ENCODE measurements around the gene FNTB. TPM values are rescaled to one million over a fixed set of nuclear protein-coding genes. Genes with fewer than 3 reads are reported as not detected.

The FNTB gene
- total and polyA plus RNA-seq, 9 donors, result 11.7 to 22.9 (median 20.2) TPM

DNA sequence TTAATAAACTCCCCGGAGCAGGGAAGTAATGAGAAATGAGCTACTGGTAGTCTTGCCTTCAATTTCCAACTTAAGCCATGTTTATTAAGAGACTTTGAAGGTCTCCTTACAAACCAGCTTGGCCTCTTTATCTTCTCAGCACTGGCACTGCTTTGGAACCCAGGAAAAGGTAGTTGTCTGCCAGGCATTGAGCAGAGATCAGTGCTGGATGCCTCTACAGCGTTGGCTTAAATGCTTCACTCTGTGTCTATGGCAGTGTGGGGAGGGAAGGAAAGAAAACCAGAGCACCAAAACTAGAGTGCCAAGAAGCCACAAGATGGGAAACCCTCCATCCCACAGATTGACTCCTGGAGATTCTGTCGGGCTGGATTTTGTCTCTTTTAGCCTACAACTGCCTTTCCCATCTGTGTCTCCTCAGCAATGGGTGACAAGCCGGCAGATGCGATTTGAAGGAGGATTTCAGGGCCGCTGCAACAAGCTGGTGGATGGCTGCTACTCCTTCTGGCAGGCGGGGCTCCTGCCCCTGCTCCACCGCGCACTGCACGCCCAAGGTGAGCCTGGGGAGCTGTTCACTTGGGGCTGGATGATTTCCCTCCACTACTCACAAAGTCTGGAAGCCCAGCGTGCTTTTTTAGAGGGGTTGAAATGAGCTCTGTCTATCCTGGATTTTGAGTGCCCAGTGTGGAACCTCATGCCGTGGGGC, 57.3 kb downstream of the FNTB start:
- Histone ChIP-seq H3K36me3 (ENCODE audit: control insufficient read depth, insufficient read depth, low read length) (peaks cover 52% of the 10 kb centered on the region), H3K4me1 (ENCODE audit: control insufficient read depth, insufficient read depth, low read length) (no peaks in the 10 kb centered on the region), H3K27me3 (ENCODE audit: control insufficient read depth, insufficient read depth, low read length) (no peaks in the 10 kb centered on the region), H3K27ac (ENCODE audit: low read length) (no peak overlapping the region), H3K4me3 (ENCODE audit: low read length) (no peak overlapping the region), H3K9me3 (replicated peaks; ENCODE audit: control insufficient read depth, low read depth, low read length) (no peaks in the 10 kb centered on the region)
- WGBS (ENCODE audit: insufficient coverage), result 75% methylated on average over 6 of the region's 12 CpGs
- DNase-seq, result no peak

DNA sequence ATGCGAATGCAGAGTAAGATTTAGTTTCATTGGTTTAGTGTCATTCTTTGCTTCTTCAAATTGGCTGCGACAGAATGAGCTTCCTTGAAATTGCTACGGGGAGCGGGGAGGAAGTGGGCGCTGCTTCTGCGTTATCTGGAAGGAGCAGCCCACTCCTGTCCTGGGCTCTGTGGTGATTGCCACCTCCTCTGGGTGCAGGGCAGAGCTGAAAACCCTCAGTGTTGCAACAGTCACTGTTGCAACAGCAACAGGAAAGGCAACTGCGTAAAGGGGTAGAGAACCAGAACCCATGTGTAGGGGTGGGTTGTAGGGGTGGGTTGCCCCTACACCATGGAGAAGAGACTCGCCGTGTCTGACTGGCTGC, 57.9 kb downstream of the FNTB start:
- Histone ChIP-seq H3K27me3 (ENCODE audit: control insufficient read depth, insufficient read depth, low read length) (no peaks in the 10 kb centered on the region), H3K4me1 (ENCODE audit: control insufficient read depth, insufficient read depth, low read length) (no peaks in the 10 kb centered on the region), H3K36me3 (ENCODE audit: control insufficient read depth, insufficient read depth, low read length) (peaks cover 52% of the 10 kb centered on the region), H3K27ac (ENCODE audit: low read length) (no peak overlapping the region), H3K9me3 (replicated peaks; ENCODE audit: control insufficient read depth, low read depth, low read length) (no peaks in the 10 kb centered on the region), H3K4me3 (ENCODE audit: low read length) (no peak overlapping the region)
- WGBS (ENCODE audit: insufficient coverage), result 79% methylated on average over 6 of the region's 9 CpGs
- DNase-seq, result no peak

DNA sequence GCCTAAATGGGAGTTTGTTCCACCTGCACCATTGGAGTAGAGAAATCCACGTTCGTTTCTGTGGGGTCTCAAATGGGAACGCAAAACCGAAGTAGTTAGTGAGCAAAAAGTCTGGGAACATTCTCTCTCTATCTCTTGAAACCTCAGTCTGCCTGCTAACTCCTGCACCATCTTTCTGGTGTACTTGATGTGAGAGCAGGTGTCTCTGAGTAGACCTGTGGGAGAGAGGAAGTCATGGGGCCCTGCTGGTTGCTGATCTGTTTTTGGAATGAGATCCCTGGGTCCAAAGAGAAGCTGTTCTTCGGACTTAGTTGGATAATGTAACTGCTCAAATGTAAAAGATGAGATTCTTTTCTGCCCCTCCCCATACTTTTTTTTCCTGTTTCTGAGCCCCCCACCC, 58.3 kb downstream of the FNTB start:
- Histone ChIP-seq H3K4me3 (ENCODE audit: low read length) (no peak overlapping the region), H3K36me3 (ENCODE audit: control insufficient read depth, insufficient read depth, low read length) (peaks cover 49% of the 10 kb centered on the region), H3K4me1 (ENCODE audit: control insufficient read depth, insufficient read depth, low read length) (no peaks in the 10 kb centered on the region), H3K9me3 (replicated peaks; ENCODE audit: control insufficient read depth, low read depth, low read length) (no peaks in the 10 kb centered on the region), H3K27me3 (ENCODE audit: control insufficient read depth, insufficient read depth, low read length) (no peaks in the 10 kb centered on the region), H3K27ac (ENCODE audit: low read length) (no peak overlapping the region)
- DNase-seq, result no peak
- 80% methylated on average over 3 of the region's 5 CpGs for WGBS (ENCODE audit: insufficient coverage)

DNA sequence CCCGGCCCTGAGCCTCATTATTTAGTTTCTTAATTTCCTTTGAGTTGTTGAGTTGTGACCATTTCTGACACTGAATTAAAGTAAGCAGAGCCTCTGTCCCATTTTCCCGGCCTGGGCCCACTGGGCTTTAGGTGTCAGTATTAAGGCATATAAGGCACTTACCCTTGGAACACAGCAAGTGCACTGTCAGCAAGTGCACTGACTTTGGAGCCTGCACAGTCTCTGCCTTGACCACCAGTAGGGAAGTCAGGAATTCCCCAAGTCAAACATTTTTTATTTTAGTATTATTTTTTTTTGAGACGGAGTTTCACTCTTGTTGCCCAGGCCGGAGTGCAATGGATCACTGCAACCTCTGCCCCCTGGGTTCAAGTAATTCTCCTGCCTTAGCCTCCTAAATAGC, 59.0 kb downstream of the FNTB start:
- no CpG with 5 or more reads among the region's 4 CpGs for WGBS (ENCODE audit: insufficient coverage)
- Histone ChIP-seq H3K4me1 (ENCODE audit: control insufficient read depth, insufficient read depth, low read length) (no peaks in the 10 kb centered on the region), H3K27me3 (ENCODE audit: control insufficient read depth, insufficient read depth, low read length) (no peaks in the 10 kb centered on the region), H3K36me3 (ENCODE audit: control insufficient read depth, insufficient read depth, low read length) (peaks cover 46% of the 10 kb centered on the region), H3K9me3 (replicated peaks; ENCODE audit: control insufficient read depth, low read depth, low read length) (no peaks in the 10 kb centered on the region), H3K4me3 (ENCODE audit: low read length) (no peak overlapping the region), H3K27ac (ENCODE audit: low read length) (no peak overlapping the region)
- no peak for DNase-seq

DNA sequence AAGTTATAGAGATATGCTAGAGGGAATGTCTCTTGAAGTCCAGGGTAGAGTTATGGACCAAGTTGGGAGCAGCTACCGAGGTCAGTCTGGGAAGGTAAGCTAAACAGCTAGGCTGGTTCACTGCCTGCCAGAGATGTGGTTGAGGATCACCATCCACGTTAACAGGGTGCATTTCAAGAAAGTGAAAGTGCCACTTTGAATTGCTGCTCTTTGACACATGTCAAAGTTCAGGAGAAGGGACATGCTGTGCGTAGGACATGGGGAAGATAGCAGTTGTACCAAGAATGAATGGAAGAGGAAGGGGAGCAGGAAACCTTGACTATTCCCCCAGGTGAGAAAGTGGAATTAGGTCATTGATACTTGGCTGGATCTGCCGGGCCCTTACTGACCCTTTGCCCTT, 66.1 kb downstream of the FNTB start:
- Histone ChIP-seq H3K4me1 (ENCODE audit: control insufficient read depth, insufficient read depth, low read length) (no peaks in the 10 kb centered on the region), H3K9me3 (replicated peaks; ENCODE audit: control insufficient read depth, low read depth, low read length) (no peaks in the 10 kb centered on the region), H3K4me3 (ENCODE audit: low read length) (no peak overlapping the region), H3K36me3 (ENCODE audit: control insufficient read depth, insufficient read depth, low read length) (peaks cover 42% of the 10 kb centered on the region), H3K27ac (ENCODE audit: low read length) (no peak overlapping the region), H3K27me3 (ENCODE audit: control insufficient read depth, insufficient read depth, low read length) (no peaks in the 10 kb centered on the region)
- 80% methylated on average over 4 of the region's 4 CpGs for WGBS (ENCODE audit: insufficient coverage)
- no peak for DNase-seq

DNA sequence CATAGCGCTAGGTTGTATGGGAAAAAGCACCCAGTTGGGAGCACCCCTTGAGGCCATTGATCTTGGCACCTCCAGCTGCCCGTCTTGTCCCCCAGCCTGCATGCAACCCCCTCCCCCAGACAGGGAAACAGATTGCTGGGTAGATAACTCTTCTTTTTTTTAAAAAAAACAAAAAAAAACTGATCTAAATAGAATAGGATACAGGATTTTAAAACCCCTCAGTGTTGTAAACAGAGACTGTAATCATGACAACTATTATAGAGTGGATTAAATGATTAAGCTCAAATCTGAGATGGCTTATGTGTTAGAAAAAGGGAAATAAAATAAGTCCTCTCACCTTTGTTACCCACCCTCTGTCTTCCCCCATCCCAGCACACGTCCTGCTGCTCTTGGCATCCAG, 66.8 kb downstream of the FNTB start:
- no peak overlapping the region for H3K4me3 ChIP-seq (ENCODE audit: low read length)
- WGBS (ENCODE audit: insufficient coverage), result no CpG with 5 or more reads among the region's 3 CpGs
- H3K27me3 ChIP-seq (ENCODE audit: control insufficient read depth, insufficient read depth, low read length), result no peaks in the 10 kb centered on the region
- no peaks in the 10 kb centered on the region for H3K9me3 ChIP-seq (replicated peaks; ENCODE audit: control insufficient read depth, low read depth, low read length)
- peaks cover 40% of the 10 kb centered on the region for H3K36me3 ChIP-seq (ENCODE audit: control insufficient read depth, insufficient read depth, low read length)
- no peak for DNase-seq
- H3K4me1 ChIP-seq (ENCODE audit: control insufficient read depth, insufficient read depth, low read length), result no peaks in the 10 kb centered on the region
- H3K27ac ChIP-seq (ENCODE audit: low read length), result no peak overlapping the region

DNA sequence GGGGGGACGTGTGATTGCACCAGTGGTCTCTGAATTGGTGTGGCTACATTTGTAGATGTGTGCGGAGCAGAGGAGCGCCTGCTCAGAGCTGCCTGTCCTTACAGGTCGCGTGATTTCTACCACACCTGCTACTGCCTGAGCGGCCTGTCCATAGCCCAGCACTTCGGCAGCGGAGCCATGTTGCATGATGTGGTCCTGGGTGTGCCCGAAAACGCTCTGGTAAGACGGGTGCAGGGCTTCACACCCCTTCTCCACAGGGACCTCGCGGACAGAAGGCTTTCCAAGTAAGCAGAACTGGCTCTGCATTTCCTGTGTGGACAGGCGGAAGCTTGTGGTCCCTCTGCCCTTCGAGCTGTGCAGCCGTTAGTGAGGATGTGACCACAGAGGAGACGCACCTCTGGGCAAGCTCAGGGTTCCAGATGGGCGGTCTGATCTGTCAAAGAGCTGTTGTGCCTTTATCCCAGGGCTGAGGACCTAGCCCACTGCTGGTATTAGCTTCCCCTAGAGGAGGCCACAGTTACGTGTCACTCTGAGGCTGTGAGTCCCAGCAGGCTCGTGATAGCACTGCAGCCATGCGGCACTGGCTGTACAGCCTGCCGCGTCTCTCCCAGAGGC, 67.9 kb downstream of the FNTB start:
- no peak for DNase-seq
- Histone ChIP-seq H3K4me1 (ENCODE audit: control insufficient read depth, insufficient read depth, low read length) (no peaks in the 10 kb centered on the region), H3K36me3 (ENCODE audit: control insufficient read depth, insufficient read depth, low read length) (peaks cover 38% of the 10 kb centered on the region), H3K27me3 (ENCODE audit: control insufficient read depth, insufficient read depth, low read length) (no peaks in the 10 kb centered on the region), H3K9me3 (replicated peaks; ENCODE audit: control insufficient read depth, low read depth, low read length) (no peaks in the 10 kb centered on the region), H3K27ac (ENCODE audit: low read length) (no peak overlapping the region), H3K4me3 (ENCODE audit: low read length) (no peak overlapping the region)
- 79% methylated on average over 20 of the region's 23 CpGs for WGBS (ENCODE audit: insufficient coverage)

DNA sequence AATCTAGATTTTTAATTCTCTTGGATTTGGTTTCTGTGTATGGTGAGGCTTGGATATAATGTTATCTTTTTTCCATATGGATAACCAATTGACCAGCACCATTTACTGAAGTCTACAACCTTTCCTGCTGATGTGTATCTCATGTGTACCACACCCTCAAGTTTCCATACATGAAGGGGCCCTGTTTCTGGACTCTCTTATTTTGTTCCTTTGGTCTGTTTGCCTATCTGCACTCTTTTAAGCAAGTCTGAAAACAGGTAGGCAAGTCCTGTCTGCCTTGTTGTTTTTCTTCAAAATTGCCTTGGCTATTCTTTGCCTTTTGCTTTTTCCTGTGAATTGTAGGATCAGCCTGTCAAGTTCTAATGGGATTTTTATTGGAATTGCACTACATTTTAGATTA, 71.0 kb downstream of the FNTB start:
- Histone ChIP-seq H3K36me3 (ENCODE audit: control insufficient read depth, insufficient read depth, low read length) (peaks cover 51% of the 10 kb centered on the region), H3K4me1 (ENCODE audit: control insufficient read depth, insufficient read depth, low read length) (no peaks in the 10 kb centered on the region), H3K27me3 (ENCODE audit: control insufficient read depth, insufficient read depth, low read length) (no peaks in the 10 kb centered on the region), H3K4me3 (ENCODE audit: low read length) (no peak overlapping the region), H3K9me3 (replicated peaks; ENCODE audit: control insufficient read depth, low read depth, low read length) (no peaks in the 10 kb centered on the region), H3K27ac (ENCODE audit: low read length) (no peak overlapping the region)
- DNase-seq, result no peak

DNA sequence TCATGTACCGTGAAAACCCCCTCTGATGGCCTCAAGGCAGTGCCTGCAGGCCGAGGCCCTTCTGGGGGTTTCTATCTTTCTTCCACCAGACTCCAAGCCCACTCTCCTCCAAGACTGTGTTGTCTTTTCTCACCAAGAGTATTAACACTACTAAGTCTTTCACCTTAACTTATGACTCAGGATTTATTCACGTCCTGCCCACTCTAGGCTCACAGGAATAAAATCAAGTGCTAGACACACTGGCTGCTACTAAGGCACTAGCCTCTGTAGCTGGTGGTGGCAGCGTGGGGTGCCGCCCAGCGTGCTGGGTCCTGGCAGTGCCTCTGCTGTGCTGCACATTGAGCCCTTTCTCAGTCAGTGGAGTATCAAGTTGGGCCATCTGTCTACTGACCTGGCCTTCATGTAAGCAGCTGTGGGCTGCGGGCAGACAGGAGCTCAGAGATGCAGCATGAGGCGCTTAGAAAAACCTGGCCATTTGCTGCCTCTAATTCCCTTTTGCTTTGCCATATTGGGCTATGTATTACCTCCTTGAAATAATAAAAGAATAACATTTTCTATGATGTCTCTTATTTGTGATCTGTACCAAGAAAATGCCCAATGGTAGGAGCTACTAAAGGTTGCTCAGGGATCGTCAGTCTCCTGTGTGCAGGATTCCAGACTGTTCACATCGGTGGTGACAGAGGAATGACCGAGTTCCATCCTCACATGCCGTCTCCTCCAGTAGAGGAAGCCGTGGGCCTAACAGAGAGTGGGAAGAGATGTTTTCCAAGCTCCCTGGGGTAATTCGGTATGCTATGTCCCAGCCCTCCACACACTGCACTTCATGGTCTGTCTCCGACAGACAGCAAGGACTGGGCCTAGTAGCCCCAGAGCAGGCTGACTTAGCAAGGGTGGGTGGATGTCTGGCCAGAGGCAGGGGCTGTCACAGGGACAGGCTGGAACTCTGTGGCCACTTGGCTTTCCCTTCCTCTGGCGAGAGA, 75.7 kb downstream of the FNTB start:
- H3K36me3 ChIP-seq (ENCODE audit: control insufficient read depth, insufficient read depth, low read length), result peaks cover 53% of the 10 kb centered on the region
- H3K4me1 ChIP-seq (ENCODE audit: control insufficient read depth, insufficient read depth, low read length), result no peaks in the 10 kb centered on the region
- DNase-seq, result no peak
- H3K27me3 ChIP-seq (ENCODE audit: control insufficient read depth, insufficient read depth, low read length), result no peaks in the 10 kb centered on the region
- no peak overlapping the region for H3K4me3 ChIP-seq (ENCODE audit: low read length)
- 88% methylated on average over 10 of the region's 16 CpGs for WGBS (ENCODE audit: insufficient coverage)
- no peak overlapping the region for H3K27ac ChIP-seq (ENCODE audit: low read length)
- H3K9me3 ChIP-seq (replicated peaks; ENCODE audit: control insufficient read depth, low read depth, low read length), result no peaks in the 10 kb centered on the region

DNA sequence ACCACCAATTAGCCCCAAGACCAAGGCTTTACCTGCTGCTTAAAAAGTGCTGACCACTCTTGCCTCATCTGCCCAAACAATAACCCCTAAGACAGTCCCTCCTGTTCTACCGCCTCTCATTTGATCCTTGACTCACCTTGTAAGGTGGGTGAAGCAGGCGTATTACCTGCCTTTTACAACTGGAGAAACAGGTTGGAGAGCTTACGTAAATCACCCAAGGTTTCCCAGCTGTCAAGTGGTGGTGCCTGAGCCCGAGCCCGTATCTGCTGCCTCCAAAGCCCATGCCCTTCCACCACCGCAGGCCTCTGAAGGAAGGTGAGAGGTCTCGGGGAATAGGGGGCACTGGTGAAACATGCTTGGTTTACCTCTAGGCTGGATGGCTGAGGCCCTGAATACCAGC, 79.0 kb downstream of the FNTB start:
- no peak for DNase-seq
- H3K4me1 ChIP-seq (ENCODE audit: control insufficient read depth, insufficient read depth, low read length), result peaks cover 15% of the 10 kb centered on the region
- H3K9me3 ChIP-seq (replicated peaks; ENCODE audit: control insufficient read depth, low read depth, low read length), result no peaks in the 10 kb centered on the region
- H3K36me3 ChIP-seq (ENCODE audit: control insufficient read depth, insufficient read depth, low read length), result peaks cover 62% of the 10 kb centered on the region
- no peaks in the 10 kb centered on the region for H3K27me3 ChIP-seq (ENCODE audit: control insufficient read depth, insufficient read depth, low read length)
- H3K4me3 ChIP-seq (ENCODE audit: low read length), result no peak overlapping the region
- WGBS (ENCODE audit: insufficient coverage), result 100% methylated on average over 2 of the region's 7 CpGs
- no peak overlapping the region for H3K27ac ChIP-seq (ENCODE audit: low read length)

All from muscle of leg (tissue), 11 donors.